Sigmoid colon (tissue), 4 donors: ENCODE measurements around the gene NNMT.
"Not testable (repeated sequence)": the region's sequence is repeated elsewhere in the genome, so short reads cannot be mapped to it uniquely, and the experiment has no call there.

Experiments used
- EP300 ChIP-seq, 4 donors: sonication (generic); formaldehyde crosslinking; IDR thresholded peaks; one replicate each; pipeline ENCODE4 v1.6.1; 2017; ENCODE audit warnings: antibody characterized with exemption in 4 of 4
- TF ChIP-seq, protein P1 (sequence below), 4 experiments: fragments of 450-650 bp in 3 of 4; fragments of 200-600 bp in 1 of 4; IDR thresholded peaks; one replicate each; pipeline ENCODE4 v1.5.1; 2016 to 2019; ENCODE audit warnings: antibody characterized with exemption in 4 of 4, mild to moderate bottlenecking in 3 of 4, moderate library complexity in 2 of 4

DNA sequence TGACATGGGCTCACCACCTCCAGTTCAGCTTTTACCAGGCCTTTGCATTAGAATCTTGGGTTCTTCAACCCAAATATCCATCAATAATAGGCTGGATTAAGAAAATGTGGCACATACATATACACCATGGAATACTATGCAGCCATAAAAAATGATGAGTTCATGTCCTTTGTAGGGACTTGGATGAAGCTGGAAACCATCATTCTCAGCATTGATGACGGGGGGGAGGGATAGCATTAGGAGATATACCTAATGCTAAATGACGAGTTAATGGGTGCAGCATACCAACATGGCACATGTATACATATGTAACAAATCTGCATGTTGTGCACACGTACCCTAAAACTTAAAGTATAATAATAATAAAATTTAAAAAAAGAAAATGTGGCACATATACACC lies 45.5 kb downstream of the NNMT start:
- TF ChIP-seq, protein P1, sequence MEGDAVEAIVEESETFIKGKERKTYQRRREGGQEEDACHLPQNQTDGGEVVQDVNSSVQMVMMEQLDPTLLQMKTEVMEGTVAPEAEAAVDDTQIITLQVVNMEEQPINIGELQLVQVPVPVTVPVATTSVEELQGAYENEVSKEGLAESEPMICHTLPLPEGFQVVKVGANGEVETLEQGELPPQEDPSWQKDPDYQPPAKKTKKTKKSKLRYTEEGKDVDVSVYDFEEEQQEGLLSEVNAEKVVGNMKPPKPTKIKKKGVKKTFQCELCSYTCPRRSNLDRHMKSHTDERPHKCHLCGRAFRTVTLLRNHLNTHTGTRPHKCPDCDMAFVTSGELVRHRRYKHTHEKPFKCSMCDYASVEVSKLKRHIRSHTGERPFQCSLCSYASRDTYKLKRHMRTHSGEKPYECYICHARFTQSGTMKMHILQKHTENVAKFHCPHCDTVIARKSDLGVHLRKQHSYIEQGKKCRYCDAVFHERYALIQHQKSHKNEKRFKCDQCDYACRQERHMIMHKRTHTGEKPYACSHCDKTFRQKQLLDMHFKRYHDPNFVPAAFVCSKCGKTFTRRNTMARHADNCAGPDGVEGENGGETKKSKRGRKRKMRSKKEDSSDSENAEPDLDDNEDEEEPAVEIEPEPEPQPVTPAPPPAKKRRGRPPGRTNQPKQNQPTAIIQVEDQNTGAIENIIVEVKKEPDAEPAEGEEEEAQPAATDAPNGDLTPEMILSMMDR (IDR thresholded peaks at IDR 0.05): not testable (repeated sequence)
- TF ChIP-seq EP300 (IDR thresholded peaks at IDR 0.05): not testable (repeated sequence)
